Neural cell (in vitro differentiated cells): ENCODE results near the gene ZBTB7B. TPM values are rescaled to one million over a fixed set of nuclear protein-coding genes. Genes with fewer than 3 reads are reported as not detected.

Experiments used
- H2AFZ ChIP-seq: fragments of 200-600, 300-800 bp; sonication (generic), shearing (Covaris generic); 2 replicates; pipeline ENCODE4 v1.6.0; 2014; ENCODE audit warnings: low read depth, mild to moderate bottlenecking, antibody characterized with exemption, low read length, moderate library complexity
- H3F3A ChIP-seq: fragments of 200-600 bp; shearing (Covaris generic); 2 replicates; pipeline ENCODE4 v1.6.1; 2016; ENCODE audit warnings: mild to moderate bottlenecking, moderate library complexity, mixed read lengths, antibody characterized with exemption, low read length; ENCODE audit not compliant: insufficient read depth, poor library complexity, severe bottlenecking
- H3K27ac ChIP-seq: fragments of 200-600, 300-800 bp; sonication (generic), shearing (Covaris generic); 2 replicates; pipeline ENCODE4 v1.5.1; 2014; ENCODE audit warnings: mild to moderate bottlenecking, low read length, moderate library complexity
- H3K27me3 ChIP-seq: fragments of 300-800, 200-600 bp; sonication (generic), shearing (Covaris generic); 2 replicates; pipeline ENCODE4 v1.6.0; 2014; ENCODE audit warnings: mild to moderate bottlenecking, low read depth, low read length, moderate library complexity; ENCODE audit not compliant: insufficient read depth
- H3K36me3 ChIP-seq: fragments of 300-800, 200-600 bp; sonication (generic), shearing (Covaris generic); 2 replicates; pipeline ENCODE4 v1.5.1; 2014; ENCODE audit warnings: mild to moderate bottlenecking, antibody characterized with exemption, low read length, moderate library complexity; ENCODE audit not compliant: insufficient read depth
- H3K4me2 ChIP-seq: fragments of 300-800, 200-600 bp; sonication (generic), shearing (Covaris generic); 2 replicates; pipeline ENCODE4 v1.6.0; 2014; ENCODE audit warnings: mild to moderate bottlenecking, low read length
- H3K4me3 ChIP-seq: fragments of 300-800, 200-600 bp; sonication (generic), shearing (Covaris generic); 2 replicates; pipeline ENCODE4 v1.5.1; 2014; ENCODE audit warnings: mild to moderate bottlenecking, low read length, moderate library complexity
- H3K79me2 ChIP-seq: fragments of 200-600 bp; shearing (Covaris generic); replicated peaks from 2 replicates; pipeline ENCODE4 v1.6.0; 2014; ENCODE audit warnings: mild to moderate bottlenecking, low read length, moderate library complexity; ENCODE audit not compliant: insufficient read depth
- H3K9ac ChIP-seq: fragments of 300-800, 200-600 bp; sonication (generic), shearing (Covaris generic); 2 replicates; pipeline ENCODE4 v1.6.1; 2016; ENCODE audit warnings: mild to moderate bottlenecking, low read length, mixed read lengths
- H3K9me2 ChIP-seq: fragments of 200-600 bp; shearing (Covaris generic); 2 replicates; pipeline ENCODE4 v1.6.1; 2016; ENCODE audit warnings: mild to moderate bottlenecking, low read length, mixed read lengths; ENCODE audit not compliant: insufficient read depth
- H3K9me3 ChIP-seq: fragments of 200-600, 300-800 bp; sonication (generic), shearing (Covaris generic); 2 replicates; pipeline ENCODE4 v1.6.1; 2016; ENCODE audit warnings: mild to moderate bottlenecking, mixed run types, low read length, moderate library complexity, mixed read lengths
- H4K20me1 ChIP-seq: fragments of 200-600 bp; shearing (Covaris generic); 2 replicates; pipeline ENCODE4 v1.6.1; 2016; ENCODE audit warnings: mild to moderate bottlenecking, mixed run types; ENCODE audit not compliant: insufficient read depth
- CTCF ChIP-seq: fragments of 450-650 bp; IDR thresholded peaks from 2 replicates; pipeline ENCODE4 v1.5.1; 2014; ENCODE audit warnings: antibody characterized with exemption, mild to moderate bottlenecking, moderate library complexity; ENCODE audit not compliant: poor library complexity, severe bottlenecking
- EP300 ChIP-seq: fragments of 450-650 bp; conservative IDR thresholded peaks from 2 replicates; pipeline ENCODE4 v1.6.1; 2014; ENCODE audit warnings: antibody characterized with exemption, mild to moderate bottlenecking, moderate library complexity; ENCODE audit not compliant: poor library complexity, severe bottlenecking
- EZH2 ChIP-seq: fragments of 200-600, 300-800 bp; shearing (Covaris generic), sonication (generic); IDR thresholded peaks from 2 replicates; pipeline ENCODE4 v1.6.1; 2014; ENCODE audit warnings: antibody characterized with exemption, low read length, borderline replicate concordance, mild to moderate bottlenecking; ENCODE audit not compliant: insufficient read depth, poor library complexity, severe bottlenecking
- MXI1 ChIP-seq: fragments of 450-650 bp; conservative IDR thresholded peaks from 2 replicates; pipeline ENCODE4 v1.6.1; 2014; ENCODE audit warnings: antibody characterized with exemption, mild to moderate bottlenecking; ENCODE audit not compliant: poor library complexity, severe bottlenecking
- POLR2AphosphoS5 ChIP-seq: IDR thresholded peaks from 2 replicates; pipeline ENCODE4 v1.6.1; 2012
- RAD21 ChIP-seq: fragments of 450-650 bp; conservative IDR thresholded peaks from 2 replicates; pipeline ENCODE4 v1.6.1; 2014; ENCODE audit warnings: antibody characterized with exemption, mild to moderate bottlenecking, moderate library complexity
- REST ChIP-seq: IDR thresholded peaks from 2 replicates; pipeline ENCODE4 v1.6.1; 2012; ENCODE audit warnings: borderline replicate concordance
- SMC3 ChIP-seq: fragments of 450-650 bp; conservative IDR thresholded peaks from 2 replicates; pipeline ENCODE4 v1.6.1; 2014; ENCODE audit warnings: antibody characterized with exemption, mild to moderate bottlenecking, moderate library complexity; ENCODE audit not compliant: poor library complexity
- TAF1 ChIP-seq: IDR thresholded peaks from 2 replicates; pipeline ENCODE4 v1.6.1; 2012; ENCODE audit warnings: low read depth
- polyA plus RNA-seq: library from polyadenylated mRNA; depleted of rRNA; stranded (reverse); fragments of >200 nt; gene quantifications from 2 replicates; pipeline ENCODE4 v1.2.3, GENCODE V29; 2014

The ZBTB7B gene
- polyA plus RNA-seq, 1 donor from 2014 or later = 0.54 TPM

- Histone ChIP-seq H3K9me3 (no peaks in the 10 kb centered on the region), H3K9ac (no peak overlapping the region), H3F3A (no peaks in the 10 kb centered on the region), H2AFZ (no peak overlapping the region), H3K4me3 (no peak overlapping the region), H3K9me2 (no peaks in the 10 kb centered on the region), H3K79me2 (no peaks in the 10 kb centered on the region), H3K36me3 (no peaks in the 10 kb centered on the region), H3K27me3 (no peaks in the 10 kb centered on the region), H3K4me2 (no peak overlapping the region), H3K27ac (no peak overlapping the region), H4K20me1 (no peaks in the 10 kb centered on the region)
- TF ChIP-seq EZH2 = no peak
- no peak for TF ChIP-seq POLR2AphosphoS5
- no peak for TF ChIP-seq REST
- TF ChIP-seq MXI1 = no peak
- no peak for TF ChIP-seq SMC3
- no peak for TF ChIP-seq RAD21
- no peak for TF ChIP-seq CTCF
- TF ChIP-seq EP300 = no peak
- TF ChIP-seq TAF1 = no peak
Observed at GRCh38 chr1:155029513-155030242, 27.1 kb downstream of the ZBTB7B start.

GRCh38 chr1:155030243-155030795 lies 27.7 kb downstream of the ZBTB7B start:
- no peak overlapping the region for H3K4me3 ChIP-seq
- no peak overlapping the region for H2AFZ ChIP-seq
- H3K9ac ChIP-seq = no peak overlapping the region
- no peaks in the 10 kb centered on the region for H3F3A ChIP-seq
- TF ChIP-seq EP300 = no peak
- no peak for TF ChIP-seq REST
- no peak for TF ChIP-seq TAF1
- TF ChIP-seq MXI1 = no peak
- TF ChIP-seq EZH2 = no peak
- TF ChIP-seq CTCF = no peak
- no peak for TF ChIP-seq SMC3
- TF ChIP-seq RAD21 = no peak
- no peaks in the 10 kb centered on the region for H3K36me3 ChIP-seq
- no peak overlapping the region for H3K4me2 ChIP-seq
- no peaks in the 10 kb centered on the region for H3K27me3 ChIP-seq
- H3K9me3 ChIP-seq = no peaks in the 10 kb centered on the region
- no peaks in the 10 kb centered on the region for H4K20me1 ChIP-seq
- H3K27ac ChIP-seq = no peak overlapping the region
- H3K9me2 ChIP-seq = no peaks in the 10 kb centered on the region
- H3K79me2 ChIP-seq = no peaks in the 10 kb centered on the region
